Stimulated activated CD4-positive, alpha-beta T cell treated with anti-CD3 and anti-CD28 coated beads, Interleukin-2, amount 100 ng/mL, for 4 hours (primary cell): Measurements from ENCODE around the gene SAP130.

Experiments used
- DNase-seq: peaks from one replicate; pipeline ENCODE4 v3.0.0-alpha.2; 2020; ENCODE audit warnings: low read depth

SAP130 gene

DNA sequence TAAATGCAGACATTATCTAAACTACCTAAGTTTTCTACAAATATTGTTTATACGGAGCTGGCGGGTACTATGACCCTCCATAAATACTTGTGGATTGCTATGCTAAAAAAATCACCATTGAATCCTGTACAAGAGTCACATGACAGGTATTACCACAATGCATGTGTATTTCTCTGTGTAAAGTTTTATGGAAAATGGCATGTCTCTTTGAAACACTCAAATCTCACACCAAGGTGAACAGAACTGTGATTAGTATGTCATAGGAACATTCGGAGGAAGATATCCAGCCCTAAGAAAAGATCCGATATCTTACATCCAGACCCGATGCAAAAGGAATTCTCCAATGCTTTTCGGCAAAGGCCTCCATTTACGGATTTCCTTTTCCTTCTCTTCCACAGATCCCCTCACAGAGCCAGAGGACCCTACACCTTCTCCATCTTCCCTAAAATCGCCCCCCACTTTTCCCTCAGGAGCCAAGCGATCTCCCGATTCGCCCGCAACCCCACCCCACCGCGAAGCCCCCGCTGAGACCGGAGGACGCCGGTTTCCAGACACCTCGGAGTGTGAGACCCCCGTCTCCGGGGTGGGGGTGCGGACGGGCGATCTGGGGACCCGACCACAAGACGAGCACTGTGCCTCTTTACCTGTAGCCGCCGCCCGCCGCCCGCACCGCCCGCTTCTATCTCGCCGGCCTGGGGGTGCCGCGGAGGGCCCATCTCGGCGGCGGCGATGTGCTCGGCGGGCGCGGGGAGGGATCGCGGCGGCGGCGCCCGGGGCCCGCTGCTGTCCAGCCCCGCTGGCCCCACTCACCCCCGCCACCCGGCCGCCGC, 1.2 kb downstream of the SAP130 start:
- DNase-seq: no peak

DNA sequence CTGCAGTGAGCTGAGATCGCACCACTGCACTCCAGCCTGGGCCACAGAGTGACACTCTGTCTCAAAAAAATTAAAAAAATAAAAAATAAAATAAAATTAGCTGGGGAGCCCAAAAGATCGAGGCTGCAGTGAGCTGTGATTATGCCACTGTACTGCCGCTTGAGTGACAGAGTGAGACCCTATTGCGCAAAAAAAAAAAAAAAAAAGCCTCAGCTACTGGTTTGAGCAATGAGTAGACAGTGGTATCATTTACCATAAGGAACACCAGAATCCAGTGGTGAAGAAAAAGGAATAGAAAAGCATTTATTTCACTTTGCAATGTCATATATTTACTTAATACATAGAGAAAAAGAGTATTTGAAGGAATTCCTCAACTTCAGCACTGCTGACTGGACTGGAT, 3.0 kb downstream of the SAP130 start:
- no peak for DNase-seq

DNA sequence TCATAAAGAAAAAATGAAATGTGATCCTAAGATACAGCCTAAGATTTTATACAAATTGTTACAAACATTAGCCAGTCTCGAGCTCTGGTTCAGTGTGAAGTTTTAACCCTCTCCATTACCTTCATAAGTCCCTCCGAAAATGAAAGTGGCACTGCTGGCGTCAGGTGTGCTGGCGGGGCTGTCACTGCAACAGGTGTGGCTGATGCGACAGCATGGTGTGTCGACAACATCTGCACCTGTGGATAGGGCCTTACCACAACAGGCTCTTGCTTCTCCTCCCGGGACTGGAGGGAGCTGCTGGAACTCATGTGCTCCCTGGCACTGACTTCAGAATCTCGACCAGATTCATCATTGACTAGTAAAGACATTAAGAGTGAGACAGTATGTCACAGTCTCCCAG, 10.3 kb downstream of the SAP130 start:
- no peak for DNase-seq

DNA sequence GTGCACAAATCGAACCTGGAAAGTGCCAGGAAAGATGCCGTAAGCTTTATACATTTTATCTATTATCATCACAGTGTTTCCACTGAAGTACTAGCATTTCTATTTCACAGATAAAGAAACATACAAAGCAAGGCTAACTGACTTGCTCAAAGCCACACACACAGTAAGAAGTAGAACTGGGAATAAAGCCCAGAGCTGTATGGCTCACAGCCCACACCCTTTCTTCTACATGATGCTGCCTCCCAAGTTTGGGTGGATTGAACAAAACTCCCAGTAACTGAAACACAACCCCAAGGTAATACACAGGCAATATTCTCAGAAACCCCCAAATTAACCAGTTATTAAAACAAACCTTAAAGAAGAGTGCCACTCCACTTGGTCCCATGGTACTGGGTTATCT, 11.2 kb downstream of the SAP130 start:
- no peak for DNase-seq

DNA sequence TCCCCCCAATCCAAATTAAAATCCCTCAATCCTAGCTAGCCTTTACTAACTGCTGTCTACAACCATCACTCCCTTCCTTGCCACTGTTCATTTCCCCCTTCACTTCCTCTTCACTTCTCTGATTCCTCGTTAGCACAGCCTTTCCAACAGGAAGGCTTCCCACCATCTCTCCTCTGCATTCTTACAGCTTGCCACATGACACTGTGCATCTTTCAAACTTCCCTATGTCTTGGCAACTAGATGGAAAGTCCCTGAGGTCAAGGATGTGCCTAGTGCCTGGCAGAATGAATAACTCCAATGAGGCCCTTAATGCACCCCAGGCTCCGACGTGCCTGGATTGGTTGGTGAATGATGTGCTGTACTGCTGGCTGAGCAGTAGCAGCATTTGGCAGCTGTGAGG, 15.2 kb downstream of the SAP130 start:
- DNase-seq: no peak

DNA sequence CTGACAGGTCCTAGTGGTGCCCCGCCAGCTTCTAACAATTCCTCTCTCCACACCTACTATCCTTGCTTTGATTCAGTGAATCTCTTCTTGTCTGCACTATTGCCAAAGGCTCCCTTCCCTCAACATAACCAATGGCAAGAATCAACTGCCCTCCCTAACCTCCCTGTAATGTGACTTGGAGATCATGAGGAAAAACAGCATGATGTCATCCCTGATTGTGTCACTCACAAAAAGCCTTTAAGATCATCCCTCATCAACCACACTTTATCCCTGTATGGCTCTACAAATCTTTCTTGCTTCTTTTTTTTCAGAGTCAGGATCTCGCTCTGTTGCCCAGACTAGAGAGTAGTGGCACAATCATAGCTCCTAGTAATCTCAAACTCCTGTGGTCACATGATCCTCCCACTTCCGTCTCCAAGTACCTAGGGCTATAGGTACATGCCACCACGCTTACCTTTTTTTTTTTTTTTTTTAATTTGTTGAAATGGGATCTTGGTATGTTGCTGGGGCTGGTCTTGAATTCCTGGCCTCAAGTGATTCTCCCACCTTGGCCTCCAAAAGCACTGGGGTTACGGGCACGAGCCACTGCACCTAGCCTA, 19.7 kb downstream of the SAP130 start:
- no peak for DNase-seq

DNA sequence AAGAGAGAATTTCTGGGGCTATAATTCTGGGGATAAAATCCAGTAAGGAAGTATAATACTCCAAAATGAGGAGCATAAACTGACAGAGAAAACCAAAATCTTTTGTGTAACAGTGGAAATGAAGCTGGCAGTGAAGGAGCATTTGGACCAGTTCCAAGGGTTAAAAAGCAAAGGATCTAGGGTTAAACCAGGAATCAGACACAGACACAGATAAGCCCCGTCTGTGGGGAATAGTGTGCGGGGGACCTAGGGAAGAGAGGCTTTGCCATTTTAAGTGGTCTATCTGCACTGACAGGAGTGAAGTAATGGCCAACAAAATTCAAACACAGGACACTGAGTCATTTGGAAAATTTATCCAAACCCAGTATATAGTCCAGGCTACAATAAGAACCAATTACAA, 23.4 kb downstream of the SAP130 start:
- no peak for DNase-seq

DNA sequence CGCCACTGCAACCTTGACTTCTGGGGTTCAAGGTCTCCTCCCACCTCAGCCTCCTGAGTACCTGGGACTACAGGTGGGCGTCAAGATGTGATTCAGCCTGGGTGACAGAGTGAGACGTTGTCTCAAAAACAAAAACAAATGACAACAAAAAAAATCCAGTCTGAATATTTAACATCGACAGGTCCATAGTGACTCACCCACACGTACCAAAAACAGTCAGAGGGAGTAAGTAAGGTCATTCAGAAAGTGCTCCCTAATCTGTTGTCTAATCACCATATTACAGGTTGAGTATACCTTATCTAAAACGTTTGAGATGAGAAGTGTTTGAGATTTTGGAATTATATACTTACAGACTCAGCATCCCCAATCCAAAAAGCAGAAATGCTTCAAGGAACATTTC, 24.4 kb downstream of the SAP130 start:
- no peak for DNase-seq

DNA sequence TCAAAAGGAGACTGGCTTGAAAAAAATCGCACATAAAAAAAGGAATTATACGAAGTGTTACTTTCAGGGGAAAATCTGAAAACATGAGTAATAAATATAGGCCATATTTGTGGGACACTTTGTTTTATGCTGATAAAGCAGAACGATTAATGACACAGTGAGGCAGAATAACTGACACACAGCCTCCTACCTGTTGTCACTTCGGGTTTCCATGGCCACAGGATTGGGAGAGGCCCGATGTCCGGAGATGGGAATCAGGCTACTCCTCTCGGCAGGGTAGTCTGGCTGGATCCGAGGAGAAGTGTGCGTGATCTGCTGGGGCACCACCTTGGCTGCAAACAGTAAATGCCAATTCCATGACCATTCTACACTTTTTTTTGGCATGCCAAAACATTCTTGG, 31.7 kb downstream of the SAP130 start:
- no peak for DNase-seq

DNA sequence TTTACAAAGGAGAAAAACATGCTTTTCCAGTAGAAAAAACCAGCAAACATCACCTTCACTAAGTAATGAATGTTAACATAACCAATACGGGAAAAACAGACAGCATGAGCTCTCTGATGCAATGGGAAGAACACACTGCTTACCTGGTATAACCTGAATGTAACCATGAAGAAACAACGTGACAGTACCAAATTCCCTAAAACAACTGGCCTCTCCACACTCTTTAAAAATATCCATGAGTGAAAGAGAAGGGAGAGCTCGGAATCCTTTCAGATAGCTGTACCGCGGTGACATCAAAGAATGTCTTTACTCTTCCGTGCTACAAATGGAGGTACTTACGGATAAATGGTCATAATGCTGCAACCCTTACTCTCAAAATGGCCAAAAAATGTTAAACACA, 32.1 kb downstream of the SAP130 start:
- no peak for DNase-seq

DNA sequence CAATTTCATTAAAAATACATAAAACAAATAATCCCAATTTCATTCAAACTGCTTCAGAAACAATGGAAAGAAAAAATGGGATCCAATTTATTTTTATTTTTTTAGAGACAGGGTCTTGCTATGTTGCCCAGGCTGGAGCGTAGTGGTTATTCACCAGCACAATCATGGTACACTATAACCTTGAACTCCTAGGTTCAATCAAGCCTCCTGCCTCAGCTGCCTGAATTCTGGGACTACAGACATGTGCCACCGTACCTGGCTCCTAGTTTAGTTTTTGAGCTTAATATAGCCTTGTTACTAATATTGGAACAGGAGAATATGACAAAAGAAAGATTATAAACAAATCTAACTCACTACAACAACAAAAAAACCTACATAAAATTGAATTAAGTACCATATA, 34.2 kb downstream of the SAP130 start:
- no peak for DNase-seq

DNA sequence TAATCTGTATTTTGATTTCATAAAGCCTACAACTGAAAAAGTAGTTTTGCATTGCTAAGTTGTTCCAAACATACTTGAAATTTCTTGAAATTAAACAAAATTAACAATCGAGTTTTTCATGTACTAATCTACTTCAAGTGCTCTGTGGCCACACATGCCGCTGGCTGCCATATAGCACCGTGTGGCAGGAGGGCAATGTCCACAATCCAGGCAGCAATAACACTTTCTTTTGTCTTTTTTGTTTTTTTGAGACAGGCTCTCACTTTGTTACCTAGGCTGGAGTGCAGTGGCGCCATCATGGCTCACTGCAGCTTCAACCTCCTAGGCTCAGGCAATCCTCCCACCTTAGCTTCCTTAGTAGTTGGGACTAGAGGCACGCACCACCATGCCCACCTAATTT, 36.1 kb downstream of the SAP130 start:
- DNase-seq: no peak

DNA sequence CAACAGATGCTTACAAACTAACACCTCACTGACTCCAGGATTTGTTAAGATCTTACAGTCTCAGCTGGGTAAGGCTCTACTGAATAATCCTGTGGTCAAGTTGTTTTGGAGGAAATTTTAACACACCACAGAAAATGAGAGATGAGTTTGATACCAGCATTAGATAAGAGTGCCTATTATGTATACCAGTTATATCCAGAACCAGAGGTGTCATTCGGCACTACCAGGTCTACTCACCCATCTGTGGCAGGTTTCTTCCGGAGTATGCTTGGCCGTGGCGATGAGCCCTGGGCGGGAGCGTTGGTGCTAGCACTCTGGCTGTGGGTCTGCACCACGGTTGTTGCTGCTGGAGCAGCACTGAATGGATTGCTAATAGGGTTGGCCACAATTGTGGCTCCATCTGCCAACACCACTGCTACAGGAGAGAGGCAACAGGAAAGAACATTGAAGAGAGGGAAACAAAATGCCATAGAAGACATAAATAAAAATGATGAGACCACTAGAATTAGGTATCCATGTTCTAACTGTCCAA, 41.2 kb downstream of the SAP130 start:
- DNase-seq: no peak

DNA sequence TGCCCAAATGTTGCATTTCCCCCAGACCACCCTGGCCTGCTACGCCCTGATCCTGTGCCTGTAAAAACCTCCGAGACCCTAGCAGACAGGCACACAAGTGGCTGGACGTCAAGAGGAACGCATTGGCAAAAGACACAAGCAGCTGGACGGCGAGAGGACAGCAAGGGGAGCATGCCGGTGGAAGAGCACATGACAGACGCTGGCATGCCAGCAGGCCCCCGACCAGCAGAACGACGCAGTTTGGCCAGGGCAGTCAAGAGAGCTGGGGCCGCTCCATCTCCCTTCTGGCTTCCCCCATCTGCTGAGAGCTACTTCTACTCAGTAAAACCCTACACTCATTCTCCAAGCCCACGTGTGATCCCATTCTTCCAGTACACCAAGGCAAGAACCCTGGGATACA, 42.1 kb downstream of the SAP130 start:
- DNase-seq: no peak

DNA sequence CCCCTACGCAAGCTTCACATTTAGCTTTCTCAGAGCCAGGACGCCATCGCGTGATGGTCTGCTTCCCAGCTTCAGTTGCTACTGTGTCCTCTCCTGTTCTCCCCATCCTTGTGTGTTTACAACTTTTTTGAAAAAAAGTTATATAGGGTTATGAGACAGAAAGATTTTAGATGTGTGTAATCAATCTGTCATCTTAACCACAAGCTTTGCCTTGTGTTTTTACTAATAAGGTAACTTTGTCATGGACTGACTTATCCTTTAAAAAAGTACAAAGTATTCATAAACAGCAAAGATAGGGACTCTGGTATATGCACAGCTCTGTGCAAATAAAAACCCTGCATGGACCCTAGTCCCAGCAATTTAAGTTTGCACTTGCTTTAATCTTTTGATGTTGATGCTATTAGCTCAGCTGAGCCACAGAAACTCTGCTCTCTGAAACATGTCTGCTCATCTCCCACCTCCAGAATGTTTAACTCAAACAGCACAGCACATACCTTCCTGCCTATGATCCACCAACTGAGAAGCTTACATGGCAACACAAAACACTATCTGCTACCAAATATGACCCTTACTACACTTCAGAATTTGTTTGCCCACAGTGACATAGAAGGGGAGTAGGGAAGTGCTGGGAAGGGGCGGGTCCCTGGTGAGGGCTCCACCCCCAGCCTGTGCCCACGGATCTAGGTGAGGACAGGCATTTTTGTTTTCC, 42.7 kb downstream of the SAP130 start:
- no peak for DNase-seq

DNA sequence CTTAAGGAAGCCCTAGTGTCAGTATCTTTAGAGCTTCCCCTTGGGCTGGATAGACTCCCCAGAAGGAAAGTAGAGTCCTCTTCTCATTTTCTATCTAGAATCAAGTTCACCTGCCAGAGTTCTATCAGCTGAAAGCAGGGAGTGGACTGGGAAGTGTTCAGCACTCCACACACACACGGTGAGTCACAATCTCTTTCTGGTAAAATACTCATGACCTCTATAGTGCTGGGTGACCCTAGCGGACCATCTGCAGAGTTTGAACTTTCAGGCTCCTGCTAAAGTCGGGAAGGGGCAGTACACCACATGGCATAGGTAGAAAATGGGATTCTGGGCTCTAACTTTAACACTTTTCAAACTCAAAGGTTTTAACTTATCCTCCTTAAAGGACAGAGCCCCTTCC, 43.3 kb downstream of the SAP130 start:
- DNase-seq: no peak

DNA sequence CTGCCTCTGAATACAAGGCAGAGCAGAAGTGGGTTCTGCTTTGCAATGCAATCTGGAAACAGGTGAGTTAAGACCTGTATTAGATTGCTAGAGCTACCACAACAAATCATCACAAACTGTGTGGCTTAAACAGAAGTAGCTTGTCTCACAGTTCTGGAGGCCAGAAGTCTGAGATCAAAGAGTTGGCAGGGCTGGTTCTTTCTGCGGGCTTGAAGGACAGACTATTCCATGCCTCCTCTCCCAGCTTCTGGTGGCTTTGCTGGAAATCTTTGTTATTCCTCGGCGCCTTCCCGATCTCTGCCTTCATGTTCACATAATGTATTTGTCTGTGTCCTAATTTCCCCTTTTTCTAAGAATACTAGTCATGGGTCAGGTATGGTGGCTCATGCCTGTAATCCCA, 58.4 kb downstream of the SAP130 start:
- no peak for DNase-seq

DNA sequence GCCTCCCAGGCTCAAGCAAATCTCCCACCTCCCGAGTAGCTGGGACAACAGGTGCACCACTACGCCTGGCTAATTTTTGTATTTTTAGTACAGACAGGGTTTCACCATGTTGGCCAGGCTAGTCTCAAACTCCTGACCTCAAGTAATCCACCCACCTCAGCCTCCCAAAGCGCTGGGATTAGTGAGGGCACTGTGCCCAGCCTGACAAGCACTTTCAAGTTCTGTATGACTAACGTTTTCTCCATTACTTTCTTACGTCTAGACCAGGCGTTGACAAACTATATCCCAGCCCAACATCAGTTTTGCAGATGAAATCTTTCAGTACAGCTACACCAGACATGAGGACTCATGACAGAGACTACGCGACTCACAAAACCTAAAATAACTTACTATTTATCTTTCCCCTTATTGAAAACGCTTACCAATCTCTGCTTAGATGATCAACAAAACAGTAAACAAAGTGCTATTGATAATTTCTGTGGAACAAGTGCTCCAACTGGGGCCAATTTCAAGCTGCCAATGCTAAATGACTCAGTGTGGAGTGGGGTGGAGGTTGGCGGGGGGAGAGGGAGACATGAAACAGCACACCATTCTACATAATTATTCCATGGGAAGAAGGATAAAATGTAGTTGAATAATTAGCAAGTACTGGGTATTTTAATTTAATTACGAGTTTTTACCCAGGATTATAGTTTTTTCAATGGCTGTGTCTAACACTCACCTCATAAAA, 59.1 kb downstream of the SAP130 start:
- DNase-seq: no peak

DNA sequence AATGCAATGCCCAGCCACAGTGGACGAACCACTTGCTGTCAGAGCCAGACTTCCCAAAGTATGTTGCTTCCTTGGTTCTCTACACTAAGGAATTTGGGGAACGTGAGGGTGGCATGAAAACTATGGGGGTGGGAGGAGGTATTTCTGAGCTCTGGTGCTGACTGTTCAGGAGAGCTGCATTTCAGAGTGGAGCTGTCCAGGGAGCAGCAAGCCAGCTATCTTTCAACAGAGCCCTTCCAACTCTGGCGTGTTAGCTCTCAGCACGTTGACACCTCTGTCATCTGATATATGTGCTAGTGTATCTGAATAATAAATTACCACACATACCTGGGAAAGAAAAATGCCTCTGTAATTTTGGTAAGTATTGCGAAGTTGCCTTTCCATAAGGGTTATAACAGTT, 66.1 kb downstream of the SAP130 start:
- no peak for DNase-seq

DNA sequence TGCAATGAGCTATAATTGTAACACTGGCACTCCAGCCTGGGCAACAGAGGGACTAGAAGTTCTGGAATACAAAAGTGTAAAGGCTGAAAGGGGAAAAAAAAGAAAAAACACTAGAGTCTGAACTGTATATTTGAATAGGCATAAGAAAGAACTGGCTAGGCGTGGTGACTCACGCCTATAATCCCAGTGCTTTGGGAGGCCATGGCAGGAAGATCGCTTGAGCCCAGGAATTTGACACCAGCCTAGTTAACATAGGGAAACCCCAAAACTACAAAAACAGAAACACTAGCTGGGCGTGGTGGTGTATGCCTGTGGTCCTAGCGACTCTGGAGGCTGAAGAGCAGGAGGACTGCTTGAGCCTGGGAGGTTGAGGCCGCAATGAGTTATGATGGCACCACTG, 70.6 kb downstream of the SAP130 start:
- no peak for DNase-seq

DNA sequence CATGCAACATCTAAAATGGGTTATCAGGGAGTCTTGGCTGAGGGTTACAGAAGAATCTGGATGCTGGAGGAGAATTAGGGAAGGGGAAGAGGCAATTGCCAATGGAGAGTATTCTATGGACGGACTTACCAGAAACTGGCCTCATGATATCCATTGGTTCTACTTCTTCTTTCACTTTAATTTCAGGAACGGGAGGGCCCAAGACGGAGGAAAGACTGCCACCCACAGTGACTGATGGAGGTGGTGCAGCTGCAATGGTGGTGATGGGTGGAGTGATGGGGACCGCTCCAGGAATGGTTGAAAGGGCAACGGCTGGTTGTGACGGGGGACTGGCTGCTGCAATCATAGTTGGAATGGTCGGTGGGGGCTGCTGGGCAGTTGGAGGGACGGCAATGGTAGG, 73.0 kb downstream of the SAP130 start:
- no peak for DNase-seq

DNA sequence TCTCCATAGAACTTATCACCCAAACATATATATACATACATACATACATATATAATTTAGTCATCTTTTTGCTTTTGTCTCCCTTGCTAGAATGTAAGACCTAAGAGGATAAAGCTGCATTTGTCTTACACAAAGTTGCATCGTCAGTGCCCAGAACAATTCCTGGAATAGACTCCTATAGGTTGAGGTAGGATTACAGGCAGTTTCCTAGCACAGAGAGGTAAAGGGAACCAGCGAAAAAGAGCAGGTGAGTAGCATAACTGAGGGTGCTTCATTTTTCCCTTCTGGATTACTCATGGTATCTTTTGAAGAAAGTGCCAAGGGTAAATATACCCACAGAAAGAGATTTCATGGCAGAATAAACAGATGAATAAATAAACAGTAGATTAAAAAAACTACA, 74.0 kb downstream of the SAP130 start:
- no peak for DNase-seq
